K562 (cell line): ENCODE measurements around the gene HPGDS. TPM values are rescaled to one million over a fixed set of nuclear protein-coding genes. Genes with fewer than 3 reads are reported as not detected.
A peak's percentile ranks its signal among the peaks of the same experiment; 100 is the strongest.

Experiments
- ATAC-seq: fragments of 200-7000 bp; cut with Tn5 transposase; 3 replicates; pipeline ENCODE4 v1.9.1; 2020; ENCODE audit warnings: moderate library complexity
- BruUV-seq: library from RNA; stranded (reverse); fragments of 400-500 nt; replicated peaks from 2 replicates; lab custom pipeline; 2021; lab: Mats Ljungman, UMichigan
- CTCF ChIA-PET: fragments of 300-600 bp; formaldehyde crosslinking; extraction: SDS; loops from one replicate; lab custom pipeline; 2021; ENCODE audit warnings: low intra/inter-chr PET ratio; lab: Yijun Ruan, JAX
- POLR2A ChIA-PET: fragments of 300-600, 350-650 bp; sonication (Branson Sonifier 250); formaldehyde crosslinking; extraction: SDS; loops from one replicate; lab custom pipeline; 2021; ENCODE audit warnings: antibody characterized with exemption, inconsistent platforms; lab: Yijun Ruan, JAX
- DNase-seq, 4 experiments: peaks; one replicate each; pipeline versions ENCODE4 v3.0.0 to v3.0.0-alpha.2; 2011 to 2018; ENCODE audit warnings: low spot score in 3 of 4, mixed read lengths in 3 of 4; ENCODE audit errors: extremely low read depth in 1 of 4
- FAIRE-seq: peaks from 2 replicates; lab custom pipeline; 2011; peaks lifted over from hg19 to GRCh38; lab: Jason Lieb, UNC
- H2AFZ ChIP-seq: 2 replicates; pipeline ENCODE4 v1.6.0; 2011; ENCODE audit warnings: low read depth, low read length, control low read depth, inconsistent platforms
- H3K27ac ChIP-seq: fragments of 200-600 bp; 3 replicates; pipeline ENCODE4 v1.8.0; 2011; ENCODE audit warnings: low read depth, mild to moderate bottlenecking, control low read depth, inconsistent platforms, low read length, moderate library complexity, mixed read lengths; ENCODE audit errors: extremely low read depth
- H3K27me3 ChIP-seq, 2 experiments: fragments of 300-600 bp in 1 of 2; 2 replicates in 1 of 2; 3 replicates in 1 of 2; pipeline versions ENCODE4 v1.6.0 to v1.8.0; 2011; ENCODE audit warnings: inconsistent platforms in 2 of 2, low read length in 2 of 2, mild to moderate bottlenecking in 1 of 2, mixed read lengths in 1 of 2, moderate library complexity in 1 of 2; ENCODE audit not compliant: control insufficient read depth in 2 of 2, insufficient read depth in 2 of 2
- H3K36me3 ChIP-seq: fragments of 300-600 bp; 3 replicates; pipeline ENCODE4 v1.8.0; 2011; ENCODE audit warnings: mild to moderate bottlenecking, low read length, inconsistent platforms; ENCODE audit not compliant: control insufficient read depth, insufficient read depth
- H3K4me1 ChIP-seq, 2 experiments: fragments of 200-600 bp in 1 of 2; replicated peaks in 1 of 2; 2 replicates in 1 of 2; 3 replicates in 1 of 2; pipeline versions ENCODE4 v1.5.1 to v1.8.0; 2011; ENCODE audit warnings: inconsistent platforms in 2 of 2, low read length in 2 of 2, mild to moderate bottlenecking in 1 of 2, mixed read lengths in 1 of 2, moderate library complexity in 1 of 2; ENCODE audit not compliant: control insufficient read depth in 2 of 2, insufficient read depth in 2 of 2
- H3K4me2 ChIP-seq: 2 replicates; pipeline ENCODE4 v1.6.1; 2011; ENCODE audit warnings: low read length, control low read depth, inconsistent platforms, mixed read lengths; ENCODE audit not compliant: insufficient read depth
- H3K4me3 ChIP-seq: fragments of 200-600 bp; sonication (generic), shearing (Covaris generic); 2 replicates; pipeline ENCODE4 v1.5.1; 2016; ENCODE audit warnings: control low read depth, inconsistent platforms
- H3K79me2 ChIP-seq: fragments of 200-600 bp; 3 replicates; pipeline ENCODE4 v1.8.0; 2011; ENCODE audit warnings: low read length, inconsistent platforms; ENCODE audit not compliant: control insufficient read depth, insufficient read depth
- H3K9ac ChIP-seq, 2 experiments: 2 replicates each; pipeline versions ENCODE4 v1.6.0 to v1.6.1; 2011; ENCODE audit warnings: low read depth in 2 of 2, low read length in 2 of 2, control low read depth in 1 of 2, inconsistent platforms in 1 of 2, mild to moderate bottlenecking in 1 of 2, mixed read lengths in 1 of 2; ENCODE audit not compliant: insufficient read depth in 1 of 2
- H3K9me1 ChIP-seq: one replicate; pipeline ENCODE4 v1.6.0; 2011; ENCODE audit warnings: inconsistent platforms, mild to moderate bottlenecking, low read length, moderate library complexity; ENCODE audit not compliant: control insufficient read depth, insufficient read depth
- H3K9me3 ChIP-seq: replicated peaks from 2 replicates; pipeline ENCODE4 v1.5.1; 2011; ENCODE audit warnings: low read depth, low read length, inconsistent platforms; ENCODE audit not compliant: control insufficient read depth, insufficient read depth
- H4K20me1 ChIP-seq: replicated peaks from 2 replicates; pipeline ENCODE4 v1.6.1; 2011; ENCODE audit warnings: low read length, inconsistent platforms, mixed read lengths; ENCODE audit not compliant: control insufficient read depth, insufficient read depth
- CBFA2T3 ChIP-seq: fragments of 450-650 bp; IDR thresholded peaks from 2 replicates; pipeline ENCODE4 v1.6.1; 2017
- HCFC1 ChIP-seq: IDR thresholded peaks from 2 replicates; pipeline ENCODE4 v1.6.1; 2012; ENCODE audit warnings: low read depth, low read length, improper control_type of control experiment
- MTA2 ChIP-seq: fragments of 450-650 bp; IDR thresholded peaks from 2 replicates; pipeline ENCODE4 v1.6.1; 2016; ENCODE audit warnings: low read depth
- RAD21 ChIP-seq, 2 experiments: fragments of 250-450 bp in 1 of 2; fragments of 450-650 bp in 1 of 2; sonication (Bioruptor Pico) in 1 of 2; formaldehyde crosslinking in 1 of 2; IDR thresholded peaks in 1 of 2; conservative IDR thresholded peaks in 1 of 2; 2 replicates each; pipeline versions ENCODE4 v1.4.0 to v1.8.0; 2020 to 2022; ENCODE audit warnings: mild to moderate bottlenecking in 2 of 2, moderate library complexity in 1 of 2
- SMAD1 ChIP-seq: fragments of 150-350 bp; IDR thresholded peaks from 2 replicates; pipeline ENCODE4 v1.6.1; 2014; ENCODE audit warnings: low read length, low read depth; ENCODE audit not compliant: partially characterized antibody
- ZC3H4 ChIP-seq: sonication (generic); formaldehyde crosslinking; IDR thresholded peaks from 2 replicates; pipeline ENCODE4 v1.9.0; 2021; ENCODE audit warnings: missing genetic modification reagents, borderline replicate concordance
- ZFP36 ChIP-seq: fragments of 150-350 bp; IDR thresholded peaks from 2 replicates; pipeline ENCODE4 v1.6.1; 2018; ENCODE audit warnings: low read length, low read depth; ENCODE audit not compliant: partially characterized antibody
- WGBS: fragments of 100-300 bp; shearing (Covaris generic); methylation state at CpG from one replicate; pipeline ENCODE4 v1.1.6; 2016; ENCODE audit warnings: low coverage, mixed read lengths; ENCODE audit not compliant: insufficient coverage; ENCODE audit errors: missing lambda C conversion rate; 5-methylcytosine and 5-hydroxymethylcytosine counted together
- in situ Hi-C: fragments of 300-500 bp; cut with MboI; formaldehyde crosslinking; loops from 4 replicates; pipeline ENCODE4 v1.15.0; 2018; ENCODE audit warnings: inconsistent platforms, mixed read lengths
- intact Hi-C: fragments of 100-400 bp; cut with micrococcal nuclease; formaldehyde crosslinking; loops from 2 replicates; pipeline ENCODE4 v1.14.2; 2022
- polyA plus RNA-seq, 8 experiments: library from polyadenylated mRNA; depleted of rRNA in 4 of 8; stranded (reverse) in 5 of 8; unstranded in 3 of 8; fragments of >200 nt; fragmentation: Nextera tagmentation in 2 of 8; fragmentation: Illumina TruSeq in 1 of 8; extraction: Ambion mirVana in 2 of 8; extraction: Trizol in 1 of 8; gene quantifications; 2 replicates each; pipeline versions ENCODE4 v1.2.1 to v1.2.3, GENCODE V29; 2011 to 2014; ENCODE audit warnings: inconsistent platforms in 1 of 8, missing spikeins in 1 of 8
- total RNA-seq, 7 experiments: library from RNA; depleted of rRNA in 6 of 7; stranded (reverse); fragments of >200 nt in 6 of 7; fragmentation: Illumina TruSeq in 2 of 7; extraction: Trizol in 2 of 7; gene quantifications; 2 replicates each; pipeline versions ENCODE4 v1.2.1 to v1.2.3, GENCODE V29; 2011 to 2021; ENCODE audit warnings: low replicate concordance in 1 of 7
- TF ChIP-seq, protein P1 (sequence below): sonication (generic); formaldehyde crosslinking; IDR thresholded peaks from 2 replicates; pipeline ENCODE4 v1.8.1; 2023; ENCODE audit warnings: mild to moderate bottlenecking, missing genetic modification reagents
- TF ChIP-seq, protein P2 (sequence below), 3 experiments: IDR thresholded peaks in 2 of 3; conservative IDR thresholded peaks in 1 of 3; 2 replicates each; pipeline ENCODE4 v1.5.1; 2011 to 2012; ENCODE audit warnings: low read length in 3 of 3, mild to moderate bottlenecking in 3 of 3, control low read depth in 2 of 3, improper control_type of control experiment in 1 of 3, inconsistent platforms in 1 of 3, low read depth in 1 of 3, mixed read lengths in 1 of 3, moderate library complexity in 1 of 3; ENCODE audit not compliant: insufficient read depth in 2 of 3

The HPGDS gene
- total and polyA plus RNA-seq, 9 of the 15 experiments (the other 6 are each of a cell fraction or from before 2014, with no cell fraction given): 0.07 to 0.36 (median 0.14) TPM; not detected in 4

DNA sequence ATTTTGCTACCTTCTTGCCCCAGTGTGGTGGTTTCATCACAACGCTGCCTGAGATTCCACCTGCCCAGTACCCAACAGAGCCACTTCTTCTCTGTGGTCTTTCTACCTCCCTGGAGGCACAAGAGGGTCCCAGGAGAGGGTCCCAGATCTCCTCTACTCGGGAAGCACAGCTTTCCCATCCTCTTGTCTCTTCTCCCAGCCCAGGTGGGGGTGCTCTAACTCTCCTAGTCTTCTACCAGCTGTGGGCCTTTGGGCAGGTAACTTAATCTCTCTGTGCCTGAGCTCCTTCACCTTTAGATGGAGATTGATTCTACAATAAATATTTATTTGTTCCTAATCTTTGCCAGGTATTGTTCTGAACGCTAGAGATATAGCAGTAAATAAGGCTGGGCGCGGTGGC lies 1.8 kb upstream of the HPGDS start:
- H3K27ac ChIP-seq: no peak overlapping the region
- H3K27me3 ChIP-seq: no peaks in the 10 kb centered on the region
- TF ChIP-seq RAD21 (CRISPR knock-in tag; conservative IDR thresholded peaks at IDR 0.05 in 1 of 2, IDR thresholded peaks at IDR 0.05 in 1 of 2): peak in 1 of 2 experiments; percentile 33; a peak in 2 of 4 replicates
- no peak for TF ChIP-seq MTA2
- TF ChIP-seq HCFC1: no peak
- no peak for TF ChIP-seq ZC3H4
- TF ChIP-seq, protein P1, sequence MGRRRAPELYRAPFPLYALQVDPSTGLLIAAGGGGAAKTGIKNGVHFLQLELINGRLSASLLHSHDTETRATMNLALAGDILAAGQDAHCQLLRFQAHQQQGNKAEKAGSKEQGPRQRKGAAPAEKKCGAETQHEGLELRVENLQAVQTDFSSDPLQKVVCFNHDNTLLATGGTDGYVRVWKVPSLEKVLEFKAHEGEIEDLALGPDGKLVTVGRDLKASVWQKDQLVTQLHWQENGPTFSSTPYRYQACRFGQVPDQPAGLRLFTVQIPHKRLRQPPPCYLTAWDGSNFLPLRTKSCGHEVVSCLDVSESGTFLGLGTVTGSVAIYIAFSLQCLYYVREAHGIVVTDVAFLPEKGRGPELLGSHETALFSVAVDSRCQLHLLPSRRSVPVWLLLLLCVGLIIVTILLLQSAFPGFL: no peak
- no peak for TF ChIP-seq CBFA2T3
- TF ChIP-seq ZFP36: peak; percentile 39
- TF ChIP-seq, protein P2, sequence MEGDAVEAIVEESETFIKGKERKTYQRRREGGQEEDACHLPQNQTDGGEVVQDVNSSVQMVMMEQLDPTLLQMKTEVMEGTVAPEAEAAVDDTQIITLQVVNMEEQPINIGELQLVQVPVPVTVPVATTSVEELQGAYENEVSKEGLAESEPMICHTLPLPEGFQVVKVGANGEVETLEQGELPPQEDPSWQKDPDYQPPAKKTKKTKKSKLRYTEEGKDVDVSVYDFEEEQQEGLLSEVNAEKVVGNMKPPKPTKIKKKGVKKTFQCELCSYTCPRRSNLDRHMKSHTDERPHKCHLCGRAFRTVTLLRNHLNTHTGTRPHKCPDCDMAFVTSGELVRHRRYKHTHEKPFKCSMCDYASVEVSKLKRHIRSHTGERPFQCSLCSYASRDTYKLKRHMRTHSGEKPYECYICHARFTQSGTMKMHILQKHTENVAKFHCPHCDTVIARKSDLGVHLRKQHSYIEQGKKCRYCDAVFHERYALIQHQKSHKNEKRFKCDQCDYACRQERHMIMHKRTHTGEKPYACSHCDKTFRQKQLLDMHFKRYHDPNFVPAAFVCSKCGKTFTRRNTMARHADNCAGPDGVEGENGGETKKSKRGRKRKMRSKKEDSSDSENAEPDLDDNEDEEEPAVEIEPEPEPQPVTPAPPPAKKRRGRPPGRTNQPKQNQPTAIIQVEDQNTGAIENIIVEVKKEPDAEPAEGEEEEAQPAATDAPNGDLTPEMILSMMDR (IDR thresholded peaks at IDR 0.05 in 2 of 3, conservative IDR thresholded peaks at IDR 0.05 in 1 of 3; ENCODE audit: insufficient read depth in 2 of 3, low read depth in 1 of 3, low read length in 3 of 3): peak in 2 of 3 experiments; percentile 2 to 27; a peak in 2 of 6 replicates
- no peak for TF ChIP-seq SMAD1
- H3K4me2 ChIP-seq: no peak overlapping the region
- H2AFZ ChIP-seq: peak overlapping the region; percentile 41; the same call in 1 of the 2 replicates
- no peaks in the 10 kb centered on the region for H3K9me3 ChIP-seq
- no peaks in the 10 kb centered on the region for H3K36me3 ChIP-seq
- intact Hi-C loops: no loop called here
- peak overlapping the region in 1 of 2 experiments; percentile 4; a peak in 1 of 4 replicates for H3K9ac ChIP-seq
- no peaks in the 10 kb centered on the region for H4K20me1 ChIP-seq
- DNase-seq (no peak), ATAC-seq (peak; percentile 52), FAIRE-seq (no peak)
- BruUV-seq: no TSS peak
- H3K4me1 ChIP-seq: peaks cover 0 to 10% of the 10 kb centered on the region in 2 experiments; a peak in 2 of 5 replicates
- H3K4me3 ChIP-seq: no peak overlapping the region
- no peaks in the 10 kb centered on the region for H3K79me2 ChIP-seq
- CTCF ChIA-PET: no interaction called here
- WGBS: 73% methylated on average over 5 of the region's 5 CpGs
- H3K9me1 ChIP-seq: no peaks in the 10 kb centered on the region
- in situ Hi-C loops: no loop called here
- POLR2A ChIA-PET: no interaction called here
